ENCODE measurements around the gene GNG8.

GRCh38 chr19:46621191-46622117, 14.5 kb downstream of the GNG8 start:
- TF ChIP-seq, protein P1, sequence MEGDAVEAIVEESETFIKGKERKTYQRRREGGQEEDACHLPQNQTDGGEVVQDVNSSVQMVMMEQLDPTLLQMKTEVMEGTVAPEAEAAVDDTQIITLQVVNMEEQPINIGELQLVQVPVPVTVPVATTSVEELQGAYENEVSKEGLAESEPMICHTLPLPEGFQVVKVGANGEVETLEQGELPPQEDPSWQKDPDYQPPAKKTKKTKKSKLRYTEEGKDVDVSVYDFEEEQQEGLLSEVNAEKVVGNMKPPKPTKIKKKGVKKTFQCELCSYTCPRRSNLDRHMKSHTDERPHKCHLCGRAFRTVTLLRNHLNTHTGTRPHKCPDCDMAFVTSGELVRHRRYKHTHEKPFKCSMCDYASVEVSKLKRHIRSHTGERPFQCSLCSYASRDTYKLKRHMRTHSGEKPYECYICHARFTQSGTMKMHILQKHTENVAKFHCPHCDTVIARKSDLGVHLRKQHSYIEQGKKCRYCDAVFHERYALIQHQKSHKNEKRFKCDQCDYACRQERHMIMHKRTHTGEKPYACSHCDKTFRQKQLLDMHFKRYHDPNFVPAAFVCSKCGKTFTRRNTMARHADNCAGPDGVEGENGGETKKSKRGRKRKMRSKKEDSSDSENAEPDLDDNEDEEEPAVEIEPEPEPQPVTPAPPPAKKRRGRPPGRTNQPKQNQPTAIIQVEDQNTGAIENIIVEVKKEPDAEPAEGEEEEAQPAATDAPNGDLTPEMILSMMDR (conservative IDR thresholded peaks at IDR 0.05; ENCODE audit: low read length) = peak; percentile 55
- no peak for TF ChIP-seq EZH2phosphoT487 (IDR thresholded peaks at IDR 0.05; ENCODE audit: borderline replicate concordance, low read depth, low read length)

Data from OCI-LY7 (cell line).